Smooth muscle cell (in vitro differentiated cells): ENCODE data around the gene TBXAS1. TPM values are rescaled to one million over a fixed set of nuclear protein-coding genes. Genes with fewer than 3 reads are reported as not detected.

ENCODE experiments used
- DNase-seq: peaks from one replicate; lab custom pipeline; 2025; ENCODE audit not compliant: unreplicated experiment; lab: John Stamatoyannopoulos, UW
- H2AFZ ChIP-seq: fragments of 200-600 bp; sonication (generic); 2 replicates; pipeline ENCODE4 v1.6.0; 2016; ENCODE audit warnings: antibody characterized with exemption, low read depth, mild to moderate bottlenecking
- H3F3A ChIP-seq: fragments of 200-600 bp; sonication (generic); 2 replicates; pipeline ENCODE4 v1.6.0; 2017; ENCODE audit warnings: antibody characterized with exemption, low read depth
- H3K27ac ChIP-seq: fragments of 200-600 bp; sonication (generic); 2 replicates; pipeline ENCODE4 v1.5.1; 2016; ENCODE audit warnings: low read depth, mild to moderate bottlenecking
- H3K27me3 ChIP-seq: fragments of 200-600 bp; sonication (generic); 2 replicates; pipeline ENCODE4 v1.6.1; 2016; ENCODE audit warnings: low read depth, mild to moderate bottlenecking
- H3K36me3 ChIP-seq: fragments of 200-600 bp; sonication (generic); 2 replicates; pipeline ENCODE4 v1.5.1; 2016; ENCODE audit warnings: low read depth
- H3K4me1 ChIP-seq: fragments of 200-600 bp; sonication (generic); 2 replicates; pipeline ENCODE4 v1.5.1; 2016; ENCODE audit warnings: low read depth
- H3K4me2 ChIP-seq: fragments of 200-600 bp; sonication (generic); 2 replicates; pipeline ENCODE4 v1.6.0; 2016; ENCODE audit warnings: mild to moderate bottlenecking
- H3K4me3 ChIP-seq: fragments of 200-600 bp; sonication (generic); 2 replicates; pipeline ENCODE4 v1.5.1; 2016; ENCODE audit warnings: mild to moderate bottlenecking
- H3K79me2 ChIP-seq: fragments of 200-600 bp; sonication (generic); 2 replicates; pipeline ENCODE4 v1.6.0; 2016; ENCODE audit warnings: low read depth, mild to moderate bottlenecking
- H3K9ac ChIP-seq: fragments of 200-600 bp; sonication (generic); 2 replicates; pipeline ENCODE4 v1.6.0; 2016; ENCODE audit warnings: low read depth
- H3K9me3 ChIP-seq: fragments of 200-600 bp; sonication (generic); replicated peaks from 2 replicates; pipeline ENCODE4 v1.5.1; 2016; ENCODE audit warnings: low read depth
- H4K20me1 ChIP-seq: fragments of 200-600 bp; sonication (generic); 2 replicates; pipeline ENCODE4 v1.6.0; 2016; ENCODE audit warnings: low read depth
- WGBS: methylation state at CpG from one replicate; pipeline ENCODE4 v1.1.7; 2016; ENCODE audit warnings: low lambda C conversion rate; 5-methylcytosine and 5-hydroxymethylcytosine counted together
- polyA plus RNA-seq: library from polyadenylated mRNA; unstranded; fragments of >200 nt; fragmentation: Nextera tagmentation; extraction: Ambion mirVana; gene quantifications from 2 replicates; pipeline ENCODE4 v1.2.1, GENCODE V29; 2016
- total RNA-seq: library from RNA; depleted of rRNA; stranded (reverse); fragments of >200 nt; gene quantifications from 2 replicates; pipeline ENCODE4 v1.2.3, GENCODE V29; 2014
- TF ChIP-seq, protein P1 (sequence below): fragments of 200-600 bp; sonication (generic); IDR thresholded peaks from 2 replicates; pipeline ENCODE4 v1.5.1; 2017; ENCODE audit warnings: borderline replicate concordance, mild to moderate bottlenecking, antibody characterized with exemption; ENCODE audit not compliant: insufficient read depth, poor library complexity, severe bottlenecking

TBXAS1 gene
- total and polyA plus RNA-seq, 2 experiments from 2014 or later = 0.51 TPM; not detected in 1

DNA sequence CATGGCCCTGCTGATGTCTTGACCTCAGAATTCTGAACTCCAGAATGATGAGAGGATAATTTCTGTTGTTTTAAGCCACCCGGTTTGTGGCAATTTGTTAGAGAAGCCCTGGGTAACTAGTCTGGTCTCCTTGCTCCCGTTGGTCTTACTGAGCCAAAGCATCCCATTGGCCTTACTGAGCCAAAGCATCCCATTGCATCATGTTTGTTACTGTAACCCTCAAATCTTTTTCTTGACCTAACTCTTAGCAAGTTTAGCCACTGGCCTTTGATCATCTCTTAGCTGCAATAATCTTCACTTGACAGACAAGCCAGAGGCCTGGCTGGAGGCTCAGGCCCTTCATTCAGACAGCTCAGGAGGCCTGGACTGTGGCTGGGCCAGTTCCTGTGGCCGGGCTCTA lies 21.8 kb downstream of the TBXAS1 start:
- TF ChIP-seq, protein P1, sequence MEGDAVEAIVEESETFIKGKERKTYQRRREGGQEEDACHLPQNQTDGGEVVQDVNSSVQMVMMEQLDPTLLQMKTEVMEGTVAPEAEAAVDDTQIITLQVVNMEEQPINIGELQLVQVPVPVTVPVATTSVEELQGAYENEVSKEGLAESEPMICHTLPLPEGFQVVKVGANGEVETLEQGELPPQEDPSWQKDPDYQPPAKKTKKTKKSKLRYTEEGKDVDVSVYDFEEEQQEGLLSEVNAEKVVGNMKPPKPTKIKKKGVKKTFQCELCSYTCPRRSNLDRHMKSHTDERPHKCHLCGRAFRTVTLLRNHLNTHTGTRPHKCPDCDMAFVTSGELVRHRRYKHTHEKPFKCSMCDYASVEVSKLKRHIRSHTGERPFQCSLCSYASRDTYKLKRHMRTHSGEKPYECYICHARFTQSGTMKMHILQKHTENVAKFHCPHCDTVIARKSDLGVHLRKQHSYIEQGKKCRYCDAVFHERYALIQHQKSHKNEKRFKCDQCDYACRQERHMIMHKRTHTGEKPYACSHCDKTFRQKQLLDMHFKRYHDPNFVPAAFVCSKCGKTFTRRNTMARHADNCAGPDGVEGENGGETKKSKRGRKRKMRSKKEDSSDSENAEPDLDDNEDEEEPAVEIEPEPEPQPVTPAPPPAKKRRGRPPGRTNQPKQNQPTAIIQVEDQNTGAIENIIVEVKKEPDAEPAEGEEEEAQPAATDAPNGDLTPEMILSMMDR = no peak
- H3F3A ChIP-seq = no peaks in the 10 kb centered on the region
- H3K79me2 ChIP-seq = no peaks in the 10 kb centered on the region
- no peak for DNase-seq
- no peak overlapping the region for H2AFZ ChIP-seq
- H3K27me3 ChIP-seq = no peaks in the 10 kb centered on the region
- no peaks in the 10 kb centered on the region for H3K36me3 ChIP-seq
- no peaks in the 10 kb centered on the region for H4K20me1 ChIP-seq
- H3K27ac ChIP-seq = no peak overlapping the region
- WGBS = 90% methylated on average over 3 of the region's 3 CpGs
- H3K4me1 ChIP-seq = no peaks in the 10 kb centered on the region
- no peaks in the 10 kb centered on the region for H3K9me3 ChIP-seq
- no peak overlapping the region for H3K4me2 ChIP-seq
- H3K9ac ChIP-seq = no peak overlapping the region
- H3K4me3 ChIP-seq = no peak overlapping the region

- no peaks in the 10 kb centered on the region for H3K79me2 ChIP-seq
- TF ChIP-seq, protein P1 = no peak
- no peak overlapping the region for H3K9ac ChIP-seq
- no peaks in the 10 kb centered on the region for H3K36me3 ChIP-seq
- no peaks in the 10 kb centered on the region for H3K27me3 ChIP-seq
- no peaks in the 10 kb centered on the region for H4K20me1 ChIP-seq
- WGBS = 89% methylated on average over 4 of the region's 4 CpGs
- no peak overlapping the region for H3K27ac ChIP-seq
- H3K4me1 ChIP-seq = no peaks in the 10 kb centered on the region
- no peak overlapping the region for H3K4me2 ChIP-seq
- no peak for DNase-seq
- H3F3A ChIP-seq = no peaks in the 10 kb centered on the region
- H3K4me3 ChIP-seq = no peak overlapping the region
- no peak overlapping the region for H2AFZ ChIP-seq
- H3K9me3 ChIP-seq = no peaks in the 10 kb centered on the region
Measured at GRCh38 chr7:139851770-139852481, 22.9 kb downstream of the TBXAS1 start.

- WGBS = 89% methylated on average over 1 of the region's 1 CpG
- Histone ChIP-seq H2AFZ (no peak overlapping the region), H3K27ac (no peak overlapping the region), H3K36me3 (no peaks in the 10 kb centered on the region), H3K4me3 (no peak overlapping the region), H3K79me2 (no peaks in the 10 kb centered on the region), H3K27me3 (no peaks in the 10 kb centered on the region), H4K20me1 (no peaks in the 10 kb centered on the region), H3K9me3 (no peaks in the 10 kb centered on the region), H3K9ac (no peak overlapping the region), H3F3A (no peaks in the 10 kb centered on the region), H3K4me2 (no peak overlapping the region), H3K4me1 (no peaks in the 10 kb centered on the region)
- DNase-seq = no peak
- TF ChIP-seq, protein P1 = no peak
Measured at GRCh38 chr7:139852482-139852845, 23.4 kb downstream of the TBXAS1 start.
